Stimulated activated CD8-positive, alpha-beta memory T cell treated with anti-CD3 and anti-CD28 coated beads, Interleukin-12 subunit alpha, Interleukin-12 subunit beta, amount 100 ng/mL, for 24 hours (primary cell): ENCODE results near the gene ST7.

Source experiments
- DNase-seq: peaks from one replicate; pipeline ENCODE4 v3.0.0-alpha.2; 2020; ENCODE audit errors: extremely low read depth

Gene ST7

GRCh38 chr7:117155694-117156093 is 202.4 kb downstream of the ST7 start:
- no peak for DNase-seq

GRCh38 chr7:117157241-117158209 is 204.2 kb downstream of the ST7 start:
- DNase-seq = no peak

- DNase-seq = no peak
These were observed 205.8 kb downstream of the ST7 start for GRCh38 chr7:117158941-117159697.

- DNase-seq = no peak
These were observed 209.8 kb downstream of the ST7 start for GRCh38 chr7:117163101-117163500.

GRCh38 chr7:117164620-117165019 is 211.3 kb downstream of the ST7 start:
- no peak for DNase-seq

- DNase-seq = no peak
These were observed 212.4 kb downstream of the ST7 start for GRCh38 chr7:117165656-117166055.

GRCh38 chr7:117169907-117170306 is 216.6 kb downstream of the ST7 start:
- no peak for DNase-seq

GRCh38 chr7:117171106-117171505 is 217.8 kb downstream of the ST7 start:
- no peak for DNase-seq

- no peak for DNase-seq
These were observed 219.0 kb downstream of the ST7 start for GRCh38 chr7:117172283-117172682.

- no peak for DNase-seq
These were observed 219.9 kb downstream of the ST7 start for GRCh38 chr7:117173035-117173770.

- DNase-seq = no peak
These were observed 222.9 kb downstream of the ST7 start for GRCh38 chr7:117176206-117176605.

- no peak for DNase-seq
These were observed 225.3 kb downstream of the ST7 start for GRCh38 chr7:117178600-117178999.

GRCh38 chr7:117179701-117180100 is 226.4 kb downstream of the ST7 start:
- no peak for DNase-seq

- DNase-seq = no peak
These were observed 230.4 kb downstream of the ST7 start for GRCh38 chr7:117183729-117184128.

- no peak for DNase-seq
These were observed 231.1 kb downstream of the ST7 start for GRCh38 chr7:117184367-117184766.

- DNase-seq = no peak
These were observed 231.8 kb downstream of the ST7 start for GRCh38 chr7:117185124-117185523.

- no peak for DNase-seq
These were observed 233.1 kb downstream of the ST7 start for GRCh38 chr7:117186218-117187010.

- no peak for DNase-seq
These were observed 235.1 kb downstream of the ST7 start for GRCh38 chr7:117188376-117188775.

GRCh38 chr7:117188949-117189592 is 235.8 kb downstream of the ST7 start:
- DNase-seq = no peak

GRCh38 chr7:117190104-117190503 is 236.8 kb downstream of the ST7 start:
- no peak for DNase-seq
